HG03439 (cell line): ENCODE data around the gene CCDC88B.

Experiments used
- ATAC-seq: cut with Tn5 transposase; IDR thresholded peaks from one replicate; pipeline ENCODE4 v1.9.1; 2021; ENCODE audit warnings: mild to moderate bottlenecking, moderate library complexity; ENCODE audit not compliant: unreplicated experiment

CCDC88B gene

GRCh38 chr11:64343767-64344559 lies 4.0 kb downstream of the CCDC88B start:
- ATAC-seq, result no peak

- no peak for ATAC-seq
These were observed 4.8 kb downstream of the CCDC88B start for GRCh38 chr11:64344787-64345186.

GRCh38 chr11:64347193-64347867 lies 7.3 kb downstream of the CCDC88B start:
- ATAC-seq, result no peak

DNA sequence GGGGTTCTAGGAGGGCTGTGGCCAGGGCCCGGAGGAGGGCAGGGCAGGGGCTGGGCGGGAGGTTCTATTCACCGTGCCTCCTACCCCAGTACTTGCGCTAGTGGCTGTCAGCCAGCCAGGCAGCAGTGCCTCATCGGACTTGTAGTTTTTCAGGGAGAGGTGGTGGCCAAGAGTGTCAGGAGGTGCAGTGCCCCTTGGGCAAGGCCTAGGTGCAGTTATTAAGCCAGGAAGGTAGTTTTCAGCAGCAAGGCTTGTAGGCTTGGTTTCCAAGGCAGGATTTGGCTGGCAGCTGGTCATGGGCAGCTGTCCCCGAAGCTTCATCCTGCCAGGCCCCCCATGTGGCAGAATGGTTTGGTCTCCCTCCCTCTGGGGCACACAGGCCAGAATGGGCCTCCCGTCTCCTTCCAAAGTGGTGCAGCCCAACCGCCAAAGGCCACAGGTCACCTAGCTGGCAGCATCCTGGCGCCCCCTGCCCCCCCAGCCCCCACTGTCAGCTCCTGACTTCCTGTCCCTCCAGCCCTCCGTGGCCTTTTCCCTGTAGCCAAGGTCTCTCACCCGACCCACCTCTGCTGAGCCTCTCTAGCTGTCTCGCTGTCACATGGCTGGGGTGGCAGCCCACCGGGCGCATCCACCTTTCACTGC lies 8.5 kb downstream of the CCDC88B start:
- no peak for ATAC-seq

DNA sequence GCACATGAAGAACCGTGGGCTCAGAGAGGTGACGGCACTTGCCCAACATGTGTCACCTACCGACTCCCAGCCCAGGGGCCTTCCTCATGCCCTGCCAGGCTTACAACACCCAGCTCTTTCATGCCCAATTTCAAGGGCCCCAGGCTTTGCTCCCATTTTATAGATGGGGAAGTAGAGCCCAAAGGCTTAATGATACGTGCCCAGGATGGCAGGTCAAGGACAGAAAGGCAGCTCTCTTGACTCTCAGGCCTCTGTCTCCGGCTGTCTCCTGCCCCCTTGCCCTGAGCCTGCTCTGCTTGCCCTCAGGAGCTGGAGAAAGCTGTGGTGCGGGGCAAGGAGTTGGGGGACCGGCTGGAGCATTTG lies 9.0 kb downstream of the CCDC88B start:
- no peak for ATAC-seq

DNA sequence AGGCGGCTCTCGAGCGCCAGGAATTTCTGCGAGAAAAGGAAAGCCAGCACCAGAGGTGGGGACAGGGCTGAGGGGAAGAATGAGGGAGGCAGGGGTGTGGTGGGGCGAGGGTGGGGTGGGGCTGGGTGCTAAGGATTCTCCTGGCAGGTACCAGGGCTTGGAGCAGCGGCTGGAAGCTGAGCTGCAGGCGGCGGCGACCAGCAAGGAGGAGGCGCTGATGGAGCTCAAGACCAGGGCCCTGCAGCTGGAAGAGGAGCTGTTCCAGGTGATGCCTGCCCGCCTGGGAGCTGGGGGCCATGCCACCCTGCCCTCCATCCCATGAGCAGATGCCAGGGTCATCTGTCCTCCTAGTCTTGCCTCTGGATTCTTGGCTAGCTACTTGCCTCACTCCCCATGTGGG lies 9.4 kb downstream of the CCDC88B start:
- ATAC-seq, result no peak

GRCh38 chr11:64351136-64351631 lies 11.2 kb downstream of the CCDC88B start:
- ATAC-seq, result no peak

DNA sequence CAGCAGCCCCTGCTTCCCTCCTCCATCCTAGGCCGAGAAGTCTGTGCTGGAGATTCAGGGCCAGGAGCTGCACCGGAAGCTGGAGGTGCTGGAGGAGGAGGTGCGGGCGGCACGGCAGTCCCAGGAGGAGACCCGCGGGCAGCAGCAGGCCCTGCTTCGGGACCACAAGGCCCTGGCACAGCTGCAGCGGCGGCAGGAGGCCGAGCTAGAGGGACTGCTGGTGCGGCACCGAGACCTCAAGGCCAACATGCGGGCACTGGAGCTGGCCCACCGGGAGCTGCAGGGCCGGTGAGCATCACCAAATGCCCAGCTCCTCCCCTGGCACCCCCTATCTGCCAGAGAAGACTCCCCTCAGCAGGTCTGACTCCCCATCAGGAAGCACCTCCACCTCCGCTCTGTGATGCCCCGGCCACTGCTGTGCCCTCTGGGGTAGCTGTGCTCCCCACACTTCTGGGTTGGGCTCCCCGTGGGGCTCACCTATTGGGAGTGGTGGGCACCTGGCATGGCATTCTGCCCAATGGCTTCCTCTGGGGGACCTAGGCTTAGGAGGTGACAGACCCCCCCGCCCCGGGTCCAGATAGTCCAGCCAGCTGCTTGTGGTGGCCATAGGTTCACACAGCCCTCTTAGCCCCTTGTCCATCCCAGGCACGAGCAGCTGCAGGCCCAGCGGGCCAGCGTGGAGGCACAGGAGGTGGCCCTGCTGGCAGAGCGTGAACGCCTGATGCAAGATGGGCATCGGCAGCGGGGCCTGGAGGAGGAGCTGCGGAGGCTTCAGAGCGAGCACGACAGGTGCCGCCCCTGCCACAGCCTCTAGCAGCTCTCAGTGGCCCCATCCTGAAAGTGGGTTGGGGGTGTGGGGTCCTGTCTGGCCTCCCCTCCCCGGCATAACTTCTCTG lies 12.3 kb downstream of the CCDC88B start:
- no peak for ATAC-seq

- ATAC-seq, result no peak
These were observed 13.2 kb downstream of the CCDC88B start for GRCh38 chr11:64352995-64353714.

DNA sequence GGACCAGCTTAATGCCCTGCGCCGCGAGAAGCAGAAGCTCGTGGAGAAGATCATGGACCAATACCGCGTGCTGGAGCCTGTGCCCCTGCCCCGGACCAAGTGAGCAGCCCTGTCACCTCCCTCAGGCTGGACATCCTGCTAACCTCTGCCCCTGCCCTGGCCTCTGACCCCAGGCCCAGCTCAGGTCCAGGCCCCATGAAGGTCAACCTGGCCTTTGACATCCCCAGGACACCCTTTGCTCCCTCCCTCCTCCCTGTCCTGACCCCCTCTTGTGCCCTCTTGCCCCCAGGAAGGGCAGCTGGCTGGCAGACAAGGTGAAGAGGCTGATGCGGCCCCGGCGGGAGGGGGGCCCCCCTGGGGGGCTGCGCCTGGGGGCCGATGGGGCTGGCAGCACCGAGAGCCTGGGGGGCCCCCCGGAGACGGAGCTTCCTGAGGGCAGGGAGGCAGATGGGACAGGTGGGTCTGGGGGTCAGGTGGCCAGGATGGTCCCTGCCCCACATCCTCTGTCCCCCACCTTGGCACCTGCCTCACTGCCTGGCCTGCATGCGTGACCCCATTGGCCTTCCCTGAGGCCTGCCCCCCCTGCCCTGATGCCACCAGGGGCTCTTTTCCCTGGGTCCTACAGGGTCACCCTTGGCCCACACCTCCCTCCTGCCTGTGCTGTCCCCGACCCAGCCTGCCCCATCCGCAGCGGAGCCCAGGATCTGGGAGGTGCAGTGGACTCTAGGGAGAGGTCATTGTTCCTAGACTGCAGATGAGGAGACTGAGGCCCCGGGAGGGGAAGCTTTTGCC lies 13.9 kb downstream of the CCDC88B start:
- no peak for ATAC-seq

- ATAC-seq, result no peak
These were observed 15.3 kb downstream of the CCDC88B start for GRCh38 chr11:64355078-64355940.

DNA sequence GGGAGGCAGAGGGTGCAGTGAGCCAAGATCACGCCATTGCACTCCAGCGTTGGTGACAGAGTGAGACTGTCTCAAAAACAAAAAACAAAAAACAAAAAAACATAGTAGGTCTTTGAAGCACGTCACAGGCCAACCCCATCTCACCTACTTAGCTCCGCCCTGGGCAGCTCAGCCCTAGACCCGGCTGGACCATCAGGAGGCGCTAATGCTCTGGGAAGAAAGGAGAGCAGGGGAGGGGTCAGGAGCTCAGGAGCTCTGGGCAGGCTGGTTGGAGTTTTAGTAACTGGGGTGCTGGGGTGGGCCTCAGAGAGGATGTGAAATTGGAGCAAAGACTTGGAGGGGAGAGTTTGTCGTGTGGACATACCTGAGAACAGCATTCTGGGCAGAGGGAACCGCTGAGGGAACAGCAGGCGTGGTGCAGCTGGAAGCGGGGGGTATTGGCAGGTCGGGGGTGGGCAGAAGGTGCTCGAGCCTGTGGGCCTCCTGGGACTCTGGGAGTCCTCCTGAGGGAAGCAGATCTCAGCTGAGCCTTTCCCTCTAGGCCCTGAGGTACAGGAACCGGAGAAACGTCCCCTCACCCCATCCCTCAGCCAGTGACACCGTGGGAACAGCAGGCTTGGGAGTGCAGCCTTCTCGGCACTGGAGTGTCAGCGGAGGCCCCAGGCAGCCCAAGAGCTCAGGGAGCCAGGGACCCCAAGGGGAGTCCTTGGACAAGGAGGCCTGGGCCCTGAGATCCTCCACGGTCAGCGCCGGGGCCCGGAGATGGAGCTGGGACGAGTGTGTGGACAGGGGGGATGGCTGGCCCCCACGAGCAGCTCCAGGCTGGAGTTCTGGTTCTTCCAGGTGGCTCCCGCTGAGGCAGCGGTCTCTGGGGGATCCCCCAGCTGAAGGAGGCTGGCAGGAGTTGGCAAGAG lies 16.8 kb downstream of the CCDC88B start:
- ATAC-seq, result no peak

DNA sequence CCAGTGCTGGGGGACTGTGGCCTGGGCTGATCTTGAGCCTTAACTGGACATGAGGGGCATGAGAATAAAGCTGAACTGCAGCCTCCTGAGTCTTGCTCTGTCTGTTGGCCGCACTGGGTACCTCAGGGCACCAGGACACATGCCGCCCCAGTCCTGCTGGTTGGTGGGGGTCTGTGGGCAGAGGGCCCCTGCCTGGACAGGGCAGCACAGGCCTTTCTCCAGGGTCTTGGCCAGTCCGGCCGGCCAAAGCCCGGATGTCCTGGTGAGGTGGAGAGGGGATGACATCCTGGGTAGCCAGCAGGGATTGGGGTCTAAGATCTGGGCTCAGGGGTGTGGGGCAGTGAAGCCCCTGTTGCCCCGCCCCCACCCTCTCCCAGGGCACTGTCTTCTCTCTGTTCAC lies 17.4 kb downstream of the CCDC88B start:
- ATAC-seq, result no peak

GRCh38 chr11:64357904-64358535 lies 18.0 kb downstream of the CCDC88B start:
- no peak for ATAC-seq

GRCh38 chr11:64358536-64358906 lies 18.5 kb downstream of the CCDC88B start:
- ATAC-seq, result no peak

DNA sequence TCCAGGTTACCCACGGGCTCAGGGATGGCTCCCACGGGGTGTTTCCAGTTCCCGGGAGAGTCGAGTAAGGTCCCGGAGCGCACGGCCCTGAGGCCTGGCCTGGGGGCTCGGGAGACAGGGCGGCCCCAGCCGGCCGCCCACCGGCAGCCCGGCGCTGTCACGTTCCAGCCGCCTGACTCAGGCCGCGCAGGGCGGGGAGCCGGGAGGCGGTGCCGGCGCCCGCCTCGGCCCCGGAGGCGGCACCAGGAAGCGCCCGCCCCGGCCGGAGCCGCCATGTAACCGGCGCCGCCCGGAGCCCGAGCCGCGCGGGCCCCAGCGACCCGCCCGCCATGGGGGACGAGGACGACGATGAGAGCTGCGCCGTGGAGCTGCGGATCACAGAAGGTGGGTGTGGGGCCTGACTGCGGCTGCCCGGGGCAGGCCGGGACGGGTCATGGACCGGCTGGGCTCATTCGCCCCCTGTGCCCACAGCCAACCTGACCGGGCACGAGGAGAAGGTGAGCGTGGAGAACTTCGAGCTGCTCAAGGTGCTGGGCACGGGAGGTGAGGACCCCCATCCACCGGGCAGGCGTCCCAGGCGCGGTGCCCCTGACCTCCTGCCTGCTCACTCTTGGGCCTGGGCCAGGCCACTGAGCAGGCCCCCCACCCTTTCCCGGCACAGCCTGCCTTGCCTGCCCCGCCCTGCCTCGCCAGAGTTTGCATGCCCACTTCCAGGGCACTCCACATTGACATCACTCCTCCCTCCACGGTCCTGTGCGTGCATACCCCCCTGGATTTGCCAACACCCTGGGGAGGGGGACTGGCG lies 19.1 kb downstream of the CCDC88B start, which contains the start of gene RPS6KA4:
TSS of gene RPS6KA4 (plus strand) at position 256 of the 805 bp plus-strand sequence. CDS start at position 330, 74 bp downstream.
- no peak for ATAC-seq
